ENCODE measurements around the gene KDM3A. TPM values are rescaled to one million over a fixed set of nuclear protein-coding genes. Genes with fewer than 3 reads are reported as not detected.
"Not testable (repeated sequence)": the region's sequence is repeated elsewhere in the genome, so short reads cannot be mapped to it uniquely, and the experiment has no call there.

KDM3A gene
- total and polyA plus RNA-seq, 10 of the 15 experiments (the other 5 are each of a cell fraction or from before 2014, with no cell fraction given): 3.8 to 102 (median 11.1) TPM

- FAIRE-seq (no peak), ATAC-seq (no peak), DNase-seq (ENCODE audit: low read depth, low spot score) (no peak)
- Histone ChIP-seq H3K79me2 (ENCODE audit: control insufficient read depth, insufficient read depth, low read length) (no peaks in the 10 kb centered on the region), H4K20me1 (ENCODE audit: control insufficient read depth, insufficient read depth) (peaks cover 3% of the 10 kb centered on the region; the same call in 1 of the 2 replicates), H3K27me3 (replicated peaks in 1 of 2; ENCODE audit: control insufficient read depth in 2 of 2, insufficient read depth in 2 of 2, low read length in 1 of 2) (no peaks in the 10 kb centered on the region), H3K27ac (ENCODE audit: control insufficient read depth, insufficient read depth) (no peak overlapping the region), H3K9ac (ENCODE audit: control insufficient read depth, insufficient read depth, low read length) (no peak overlapping the region), H3K4me3 (no peak overlapping the region), H3K4me1 (ENCODE audit: control insufficient read depth, insufficient read depth, low read length) (no peaks in the 10 kb centered on the region), H3K9me3 (replicated peaks; ENCODE audit: control insufficient read depth, insufficient read depth, low read length) (no peaks in the 10 kb centered on the region; the same call in 2 of the 3 replicates), H3K36me3 (ENCODE audit: control insufficient read depth in 2 of 2, insufficient read depth in 2 of 2, low read length in 1 of 2) (peaks cover 2 to 67% of the 10 kb centered on the region in 2 experiments; a peak in 3 of 4 replicates), H2AFZ (ENCODE audit: control insufficient read depth, low read depth, low read length) (no peak overlapping the region), H3K4me2 (ENCODE audit: control insufficient read depth, insufficient read depth) (no peak overlapping the region)
- RAD21 ChIA-PET (ENCODE audit: unreplicated experiment): no interaction called here
- WGBS (ENCODE audit: insufficient coverage, insufficient replicate concordance, low lambda C conversion rate, missing lambda C conversion rate): 95% methylated on average over 1 of the region's 1 CpG
- SMC1A ChIA-PET (ENCODE audit: uncharacterized antibody, unreplicated experiment): no interaction called here
- BruUV-seq (replicated peaks): no TSS peak
- in situ Hi-C loops (cut with MboI) (no loop called here), intact Hi-C loops (cut with micrococcal nuclease; ENCODE audit: unreplicated experiment) (no loop called here)
- POLR2A ChIA-PET: no interaction called here
- CTCF ChIA-PET: no interaction called here
- TF ChIP-seq CBX5 (IDR thresholded peaks at IDR 0.05; ENCODE audit: low read depth) (no peak), CHD1 (IDR thresholded peaks at IDR 0.05; ENCODE audit: low read depth, low read length) (no peak), CREM (IDR thresholded peaks at IDR 0.05; ENCODE audit: low read depth) (no peak)
Measured at GRCh38 chr2:86492048-86492453, 50.9 kb downstream of the KDM3A start.

- H4K20me1 ChIP-seq (ENCODE audit: control insufficient read depth, insufficient read depth); FAIRE-seq; H3K27ac ChIP-seq (ENCODE audit: control insufficient read depth, insufficient read depth); CTCF ChIA-PET; H3K27me3 ChIP-seq (replicated peaks in 1 of 2; ENCODE audit: control insufficient read depth in 2 of 2, insufficient read depth in 2 of 2, low read length in 1 of 2); ATAC-seq; DNase-seq (ENCODE audit: low read depth, low spot score); H3K4me1 ChIP-seq (ENCODE audit: control insufficient read depth, insufficient read depth, low read length); H3K79me2 ChIP-seq (ENCODE audit: control insufficient read depth, insufficient read depth, low read length); in situ Hi-C loops (cut with MboI); POLR2A ChIA-PET; RAD21 ChIA-PET (ENCODE audit: unreplicated experiment); BruUV-seq (replicated peaks); H3K4me3 ChIP-seq; H2AFZ ChIP-seq (ENCODE audit: control insufficient read depth, low read depth, low read length); intact Hi-C loops (cut with micrococcal nuclease; ENCODE audit: unreplicated experiment); H3K4me2 ChIP-seq (ENCODE audit: control insufficient read depth, insufficient read depth); H3K9ac ChIP-seq (ENCODE audit: control insufficient read depth, insufficient read depth, low read length): not testable (repeated sequence)
- 87% methylated on average over 3 of the region's 3 CpGs for WGBS (ENCODE audit: insufficient coverage, insufficient replicate concordance, low lambda C conversion rate, missing lambda C conversion rate)
- H3K9me3 ChIP-seq (replicated peaks; ENCODE audit: control insufficient read depth, insufficient read depth, low read length): peaks cover 22% of the 10 kb centered on the region
- H3K36me3 ChIP-seq (ENCODE audit: control insufficient read depth in 2 of 2, insufficient read depth in 2 of 2, low read length in 1 of 2): peaks cover 0 to 52% of the 10 kb centered on the region in 2 experiments; a peak in 3 of 4 replicates
- SMC1A ChIA-PET (ENCODE audit: uncharacterized antibody, unreplicated experiment): interaction anchor here (1.0 kb wide), 1 partner anchor 9 kb away, joined by 3 read pairs; no protein-coding TSS in a partner anchor
Measured at GRCh38 chr2:86496391-86496790, 55.2 kb downstream of the KDM3A start.
